Measurements from ENCODE around the gene KIAA1328.

- TF ChIP-seq POLR2A (IDR thresholded peaks at IDR 0.05): no peak
- TF ChIP-seq, protein P1, sequence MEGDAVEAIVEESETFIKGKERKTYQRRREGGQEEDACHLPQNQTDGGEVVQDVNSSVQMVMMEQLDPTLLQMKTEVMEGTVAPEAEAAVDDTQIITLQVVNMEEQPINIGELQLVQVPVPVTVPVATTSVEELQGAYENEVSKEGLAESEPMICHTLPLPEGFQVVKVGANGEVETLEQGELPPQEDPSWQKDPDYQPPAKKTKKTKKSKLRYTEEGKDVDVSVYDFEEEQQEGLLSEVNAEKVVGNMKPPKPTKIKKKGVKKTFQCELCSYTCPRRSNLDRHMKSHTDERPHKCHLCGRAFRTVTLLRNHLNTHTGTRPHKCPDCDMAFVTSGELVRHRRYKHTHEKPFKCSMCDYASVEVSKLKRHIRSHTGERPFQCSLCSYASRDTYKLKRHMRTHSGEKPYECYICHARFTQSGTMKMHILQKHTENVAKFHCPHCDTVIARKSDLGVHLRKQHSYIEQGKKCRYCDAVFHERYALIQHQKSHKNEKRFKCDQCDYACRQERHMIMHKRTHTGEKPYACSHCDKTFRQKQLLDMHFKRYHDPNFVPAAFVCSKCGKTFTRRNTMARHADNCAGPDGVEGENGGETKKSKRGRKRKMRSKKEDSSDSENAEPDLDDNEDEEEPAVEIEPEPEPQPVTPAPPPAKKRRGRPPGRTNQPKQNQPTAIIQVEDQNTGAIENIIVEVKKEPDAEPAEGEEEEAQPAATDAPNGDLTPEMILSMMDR (IDR thresholded peaks at IDR 0.05): peak; percentile 49 to 70 (median 63)
Measured at GRCh38 chr18:36809590-36810381, 19.1 kb upstream of the KIAA1328 start.

Data from vagina (tissue), 2 donors.